Fibroblast of lung (primary cell): ENCODE measurements around the gene HOXB13. TPM values are rescaled to one million over a fixed set of nuclear protein-coding genes. Genes with fewer than 3 reads are reported as not detected.

Source experiments
- DNase-seq, 2 donors: peaks; one replicate each; pipeline versions ENCODE4 v3.0.0 to v3.0.0-alpha.2; 2010; ENCODE audit warnings: low read depth in 2 of 2
- H2AFZ ChIP-seq: 2 replicates; pipeline ENCODE4 v1.5.1; 2012; ENCODE audit warnings: low read length, control low read depth, inconsistent platforms
- H3K27ac ChIP-seq: 2 replicates; pipeline ENCODE4 v1.5.1; 2011; ENCODE audit warnings: low read length, control low read depth; ENCODE audit not compliant: insufficient read depth
- H3K27me3 ChIP-seq: 2 replicates; pipeline ENCODE4 v1.5.1; 2011; ENCODE audit warnings: mild to moderate bottlenecking, low read length; ENCODE audit not compliant: control insufficient read depth, insufficient read depth
- H3K36me3 ChIP-seq: 2 replicates; pipeline ENCODE4 v1.5.1; 2011; ENCODE audit warnings: low read length; ENCODE audit not compliant: control insufficient read depth, insufficient read depth
- H3K4me1 ChIP-seq: 2 replicates; pipeline ENCODE4 v1.5.1; 2011; ENCODE audit warnings: low read length; ENCODE audit not compliant: control insufficient read depth, insufficient read depth; ENCODE audit errors: extremely low read depth
- H3K4me2 ChIP-seq: 2 replicates; pipeline ENCODE4 v1.5.1; 2011; ENCODE audit warnings: low read length, control low read depth; ENCODE audit not compliant: insufficient read depth; ENCODE audit errors: extremely low read depth
- H3K4me3 ChIP-seq, 4 experiments: fragments of 200-600 bp in 1 of 4; sonication (generic) in 1 of 4; replicated peaks in 1 of 4; 2 replicates each; pipeline ENCODE4 v1.5.1; 2011 to 2016; ENCODE audit warnings: low read length in 4 of 4, low read depth in 3 of 4, mild to moderate bottlenecking in 3 of 4, control low read depth in 2 of 4, inconsistent platforms in 1 of 4, mixed read lengths in 1 of 4; ENCODE audit not compliant: insufficient read depth in 1 of 4; ENCODE audit errors: control extremely low read depth in 1 of 4
- H3K79me2 ChIP-seq: 2 replicates; pipeline ENCODE4 v1.5.1; 2012; ENCODE audit warnings: mild to moderate bottlenecking, low read length, inconsistent platforms; ENCODE audit not compliant: control insufficient read depth, insufficient read depth
- H3K9ac ChIP-seq: 2 replicates; pipeline ENCODE4 v1.5.1; 2011; ENCODE audit warnings: mild to moderate bottlenecking, low read length, control low read depth; ENCODE audit not compliant: insufficient read depth
- H3K9me3 ChIP-seq: 2 replicates; pipeline ENCODE4 v1.5.1; 2012; ENCODE audit warnings: low read depth, low read length; ENCODE audit not compliant: control insufficient read depth, insufficient read depth
- H4K20me1 ChIP-seq: 2 replicates; pipeline ENCODE4 v1.5.1; 2011; ENCODE audit warnings: low read length; ENCODE audit not compliant: control insufficient read depth, insufficient read depth; ENCODE audit errors: extremely low read depth
- EZH2 ChIP-seq: IDR thresholded peaks from 2 replicates; pipeline ENCODE4 v1.5.1; 2012; ENCODE audit warnings: low read length, control low read depth, mild to moderate bottlenecking; ENCODE audit errors: missing control alignments
- polyA plus RNA-seq, 2 donors: library from polyadenylated mRNA; depleted of rRNA in 1 of 2; stranded (reverse) in 1 of 2; unstranded in 1 of 2; fragments of >200 nt; gene quantifications; 2 replicates each; pipeline ENCODE4 v1.2.1, GENCODE V29; 2011 to 2012; ENCODE audit warnings: missing spikeins in 1 of 2
- total RNA-seq: library from RNA; depleted of rRNA; stranded (reverse); fragments of >200 nt; gene quantifications from 2 replicates; pipeline ENCODE4 v1.2.1, GENCODE V29; 2014
- TF ChIP-seq, protein P1 (sequence below), 2 donors: IDR thresholded peaks in 1 of 2; conservative IDR thresholded peaks in 1 of 2; 1 replicate in 1 of 2; 2 replicates in 1 of 2; pipeline ENCODE4 v1.5.1; 2011 to 2012; ENCODE audit warnings: low read length in 2 of 2, control low read depth in 1 of 2, inconsistent platforms in 1 of 2, low read depth in 1 of 2, mild to moderate bottlenecking in 1 of 2

Gene HOXB13
- total and polyA plus RNA-seq, 2 donors (not counting 1 experiment from before 2014, with no cell fraction given): not detected

DNA sequence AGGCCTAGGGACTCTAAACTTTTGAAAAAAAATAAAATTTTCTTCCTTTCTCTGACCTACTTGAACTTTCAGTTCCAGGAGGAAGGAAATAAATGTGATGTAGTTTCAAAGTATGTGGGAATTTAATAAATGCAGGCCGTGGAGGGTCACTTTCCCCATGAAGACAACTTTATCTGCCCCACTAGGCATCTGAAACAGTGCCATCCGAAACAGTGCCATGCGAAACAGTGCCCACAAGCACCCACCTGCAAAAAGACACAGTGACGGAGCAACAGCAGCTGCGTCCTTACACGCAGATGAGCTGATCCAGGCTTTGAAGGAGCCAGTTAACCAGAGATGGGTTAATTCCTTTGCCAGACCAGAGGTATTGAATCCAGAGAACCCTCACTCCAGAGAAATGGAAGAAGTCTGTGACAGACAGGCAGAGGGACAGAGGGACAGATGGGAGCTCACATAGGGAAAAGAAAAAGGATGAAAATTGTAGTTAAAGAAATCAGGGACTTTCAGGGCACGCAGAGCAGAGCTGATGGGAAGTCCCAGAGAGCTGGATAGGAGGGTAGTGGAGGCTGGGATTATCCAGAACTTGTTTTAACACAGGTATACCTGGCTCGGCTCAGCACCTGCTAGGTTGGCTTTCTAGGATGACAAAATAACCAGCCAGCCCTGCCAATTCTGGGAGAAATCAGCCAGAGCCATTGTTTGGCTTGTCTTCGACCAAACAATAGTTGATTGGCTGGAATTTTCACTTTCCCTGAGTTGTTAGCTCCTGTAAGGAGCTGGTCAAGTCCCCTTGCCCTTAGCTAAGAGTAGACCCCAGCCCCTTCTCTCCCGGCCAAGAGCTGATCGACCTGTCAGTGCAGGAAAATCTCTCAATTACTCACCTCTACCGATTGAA lies 17.1 kb upstream of the HOXB13 start:
- H3K4me3 ChIP-seq: no peak overlapping the region
- no peaks in the 10 kb centered on the region for H4K20me1 ChIP-seq
- no peaks in the 10 kb centered on the region for H3K9me3 ChIP-seq
- H3K4me1 ChIP-seq: no peaks in the 10 kb centered on the region
- peaks cover 81% of the 10 kb centered on the region for H3K27me3 ChIP-seq
- no peak overlapping the region for H3K27ac ChIP-seq
- TF ChIP-seq EZH2: no peak
- TF ChIP-seq, protein P1, sequence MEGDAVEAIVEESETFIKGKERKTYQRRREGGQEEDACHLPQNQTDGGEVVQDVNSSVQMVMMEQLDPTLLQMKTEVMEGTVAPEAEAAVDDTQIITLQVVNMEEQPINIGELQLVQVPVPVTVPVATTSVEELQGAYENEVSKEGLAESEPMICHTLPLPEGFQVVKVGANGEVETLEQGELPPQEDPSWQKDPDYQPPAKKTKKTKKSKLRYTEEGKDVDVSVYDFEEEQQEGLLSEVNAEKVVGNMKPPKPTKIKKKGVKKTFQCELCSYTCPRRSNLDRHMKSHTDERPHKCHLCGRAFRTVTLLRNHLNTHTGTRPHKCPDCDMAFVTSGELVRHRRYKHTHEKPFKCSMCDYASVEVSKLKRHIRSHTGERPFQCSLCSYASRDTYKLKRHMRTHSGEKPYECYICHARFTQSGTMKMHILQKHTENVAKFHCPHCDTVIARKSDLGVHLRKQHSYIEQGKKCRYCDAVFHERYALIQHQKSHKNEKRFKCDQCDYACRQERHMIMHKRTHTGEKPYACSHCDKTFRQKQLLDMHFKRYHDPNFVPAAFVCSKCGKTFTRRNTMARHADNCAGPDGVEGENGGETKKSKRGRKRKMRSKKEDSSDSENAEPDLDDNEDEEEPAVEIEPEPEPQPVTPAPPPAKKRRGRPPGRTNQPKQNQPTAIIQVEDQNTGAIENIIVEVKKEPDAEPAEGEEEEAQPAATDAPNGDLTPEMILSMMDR (conservative IDR thresholded peaks at IDR 0.05 in 1 of 2, IDR thresholded peaks at IDR 0.05 in 1 of 2; ENCODE audit: low read depth in 1 of 2, low read length in 2 of 2): no peak
- no peaks in the 10 kb centered on the region for H3K79me2 ChIP-seq
- DNase-seq: no peak
- H2AFZ ChIP-seq: no peak overlapping the region
- H3K36me3 ChIP-seq: no peaks in the 10 kb centered on the region
- H3K4me2 ChIP-seq: no peak overlapping the region
- H3K9ac ChIP-seq: no peak overlapping the region

DNA sequence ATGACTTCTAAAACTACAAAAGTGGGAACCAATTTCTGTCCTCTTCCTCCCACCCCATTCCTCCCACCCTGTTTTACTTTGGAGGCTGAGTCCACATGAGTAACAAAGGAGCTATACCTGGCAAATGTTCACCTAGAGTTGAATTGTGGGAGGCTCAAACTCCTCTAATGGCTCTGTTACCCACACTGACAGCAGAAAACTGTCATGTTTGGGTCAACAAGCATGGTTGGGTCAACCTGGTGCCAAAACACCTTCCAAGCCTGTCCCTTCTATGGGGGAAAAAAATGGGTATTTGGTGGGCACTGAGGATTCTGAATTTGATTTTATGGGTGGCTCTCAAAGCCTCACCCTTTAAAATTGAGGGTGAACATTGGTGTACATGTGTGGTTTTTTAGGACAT lies 12.0 kb upstream of the HOXB13 start:
- TF ChIP-seq, protein P1 (conservative IDR thresholded peaks at IDR 0.05 in 1 of 2, IDR thresholded peaks at IDR 0.05 in 1 of 2; ENCODE audit: low read depth in 1 of 2, low read length in 2 of 2): no peak
- no peak for TF ChIP-seq EZH2
- Histone ChIP-seq H3K4me1 (no peaks in the 10 kb centered on the region), H3K9me3 (no peaks in the 10 kb centered on the region), H3K79me2 (no peaks in the 10 kb centered on the region), H3K27me3 (peaks cover 78% of the 10 kb centered on the region), H3K4me3 (no peak overlapping the region), H4K20me1 (no peaks in the 10 kb centered on the region), H3K36me3 (no peaks in the 10 kb centered on the region), H2AFZ (no peak overlapping the region), H3K4me2 (no peak overlapping the region), H3K27ac (no peak overlapping the region), H3K9ac (no peak overlapping the region)
- DNase-seq: no peak

DNA sequence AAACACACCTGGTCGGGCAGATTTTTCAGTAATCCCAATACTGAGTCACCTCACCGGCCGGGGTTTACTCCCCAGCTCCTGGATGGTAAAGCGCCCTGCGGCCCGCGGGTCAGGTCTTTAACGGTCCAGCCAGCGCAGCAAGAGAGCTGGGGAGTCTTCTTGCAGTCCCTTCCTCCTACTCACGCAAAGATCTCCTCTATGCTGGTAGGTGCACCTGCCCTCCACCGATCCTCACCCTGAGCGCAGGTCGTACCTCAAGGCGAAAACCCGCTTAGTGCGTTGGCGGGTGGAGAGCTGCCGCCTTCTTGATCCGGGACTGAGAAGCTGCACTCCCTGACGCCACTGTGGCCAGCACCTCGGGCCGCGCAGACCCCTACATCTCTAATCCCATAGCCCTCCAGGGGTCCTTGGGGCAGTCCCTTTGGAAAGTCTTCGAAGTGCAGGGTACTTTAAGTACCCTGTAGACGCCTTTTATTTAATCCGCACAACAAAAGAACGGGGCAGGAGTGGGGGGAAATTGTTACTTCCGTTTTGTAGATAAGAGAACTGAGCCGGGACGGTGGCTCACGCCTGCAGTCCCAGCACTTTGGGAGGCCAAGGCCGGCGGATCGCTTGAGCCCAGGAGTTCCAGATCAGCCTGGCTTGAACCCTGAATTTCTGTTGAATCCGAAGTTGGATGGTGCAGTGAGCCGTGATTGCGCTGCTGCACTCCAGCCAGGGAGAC lies 10.4 kb upstream of the HOXB13 start:
- no peaks in the 10 kb centered on the region for H3K79me2 ChIP-seq
- no peaks in the 10 kb centered on the region for H3K9me3 ChIP-seq
- peak; percentile 84 for TF ChIP-seq EZH2
- TF ChIP-seq, protein P1 (conservative IDR thresholded peaks at IDR 0.05 in 1 of 2, IDR thresholded peaks at IDR 0.05 in 1 of 2; ENCODE audit: low read depth in 1 of 2, low read length in 2 of 2): no peak
- no peaks in the 10 kb centered on the region for H3K4me1 ChIP-seq
- H4K20me1 ChIP-seq: no peaks in the 10 kb centered on the region
- H3K27ac ChIP-seq: no peak overlapping the region
- no peak overlapping the region for H3K4me3 ChIP-seq
- DNase-seq: no peak
- no peak overlapping the region for H3K9ac ChIP-seq
- H3K36me3 ChIP-seq: no peaks in the 10 kb centered on the region
- H3K4me2 ChIP-seq: no peak overlapping the region
- H3K27me3 ChIP-seq: peaks cover 80% of the 10 kb centered on the region
- H2AFZ ChIP-seq: no peak overlapping the region
